Stimulated activated naive B cell treated with anti-CD40 and anti-IgM and Interleukin-4, amounts not matched to agents 10 μg/mL and 1 μg/mL and 100 μg/mL, for 72 hours (primary cell): ENCODE measurements around the gene TRABD2B.

Experiments used
- ATAC-seq, 2 donors: fragments of 150-1000 bp; cut with Tn5 transposase; replicated peaks; 2 replicates each; pipeline ENCODE4 v1.10.0; 2021; ENCODE audit warnings: moderate library complexity in 1 of 2
- DNase-seq: peaks from one replicate; pipeline ENCODE4 v3.0.0; 2021
- H3K27ac Mint-ChIP-seq: one replicate; pipeline ENCODE4 v1.8.0; 2022; ENCODE audit warnings: mild to moderate bottlenecking, mixed read lengths
- H3K27me3 Mint-ChIP-seq, 2 donors: one replicate each; pipeline ENCODE4 v1.8.0; 2022; ENCODE audit warnings: mixed read lengths in 2 of 2
- H3K36me3 Mint-ChIP-seq, 2 donors: one replicate each; pipeline ENCODE4 v1.8.0; 2022; ENCODE audit warnings: mixed read lengths in 2 of 2, mild to moderate bottlenecking in 1 of 2
- H3K4me1 Mint-ChIP-seq, 2 donors: one replicate each; pipeline ENCODE4 v1.8.0; 2022; ENCODE audit warnings: mixed read lengths in 2 of 2, mild to moderate bottlenecking in 1 of 2
- H3K4me3 Mint-ChIP-seq, 2 donors: one replicate each; pipeline ENCODE4 v1.8.0; 2022; ENCODE audit warnings: mild to moderate bottlenecking in 2 of 2, mixed read lengths in 2 of 2, moderate library complexity in 1 of 2
- H3K9me3 Mint-ChIP-seq, 2 donors: one replicate each; pipeline ENCODE4 v1.8.0; 2022; ENCODE audit warnings: mixed read lengths in 2 of 2, mild to moderate bottlenecking in 1 of 2

Gene TRABD2B

GRCh38 chr1:47901001-47901575 is 96.1 kb downstream of the TRABD2B start:
- Mint-ChIP-seq H3K27ac (no peak overlapping the region), H3K9me3 (peaks cover 0 to 1% of the 10 kb centered on the region in 2 donors), H3K4me3 (no peak overlapping the region), H3K27me3 (peaks cover 0 to under 1% of the 10 kb centered on the region in 2 donors), H3K36me3 (no peaks in the 10 kb centered on the region), H3K4me1 (no peaks in the 10 kb centered on the region)
- DNase-seq, result no peak
- no peak for ATAC-seq

DNA sequence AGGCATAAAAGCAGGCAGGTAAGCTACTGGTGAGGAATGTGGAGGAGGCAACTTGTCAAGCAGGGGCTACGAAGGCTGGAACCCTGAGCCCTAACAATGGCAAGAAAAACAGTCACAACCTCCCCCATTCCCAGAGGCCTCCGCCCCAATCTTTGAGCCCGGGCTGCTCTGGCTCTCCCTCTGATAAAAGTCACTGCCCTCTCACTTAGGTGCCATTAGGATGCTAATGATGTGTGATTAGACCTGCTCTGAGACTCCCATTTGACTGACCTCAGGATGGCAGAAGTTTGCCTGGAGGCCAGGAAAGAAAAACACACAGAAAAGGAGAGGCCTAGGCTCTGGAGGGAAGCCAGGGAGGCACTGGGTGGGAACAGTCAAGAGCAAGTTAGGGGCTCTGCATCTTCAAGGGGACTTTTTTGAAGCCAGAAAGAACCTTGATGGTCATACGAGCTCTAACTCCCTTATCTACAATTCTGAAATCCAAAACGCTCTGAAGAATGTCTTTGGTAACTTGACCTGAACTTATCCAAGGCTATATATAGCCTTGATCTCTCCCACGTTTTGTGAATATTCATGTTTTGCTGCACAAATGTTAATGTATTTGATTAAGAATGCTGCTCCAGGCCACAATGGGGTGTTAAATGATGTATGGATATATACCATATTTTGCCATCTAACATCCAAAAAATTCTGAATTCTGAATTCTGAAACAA is 98.9 kb downstream of the TRABD2B start:
- Mint-ChIP-seq H3K4me1 (no peaks in the 10 kb centered on the region), H3K27ac (no peak overlapping the region), H3K9me3 (peaks cover 0 to 1% of the 10 kb centered on the region in 2 donors), H3K4me3 (no peak overlapping the region), H3K36me3 (no peaks in the 10 kb centered on the region), H3K27me3 (peaks cover 0 to 7% of the 10 kb centered on the region in 2 donors)
- ATAC-seq (no peak), DNase-seq (no peak)

DNA sequence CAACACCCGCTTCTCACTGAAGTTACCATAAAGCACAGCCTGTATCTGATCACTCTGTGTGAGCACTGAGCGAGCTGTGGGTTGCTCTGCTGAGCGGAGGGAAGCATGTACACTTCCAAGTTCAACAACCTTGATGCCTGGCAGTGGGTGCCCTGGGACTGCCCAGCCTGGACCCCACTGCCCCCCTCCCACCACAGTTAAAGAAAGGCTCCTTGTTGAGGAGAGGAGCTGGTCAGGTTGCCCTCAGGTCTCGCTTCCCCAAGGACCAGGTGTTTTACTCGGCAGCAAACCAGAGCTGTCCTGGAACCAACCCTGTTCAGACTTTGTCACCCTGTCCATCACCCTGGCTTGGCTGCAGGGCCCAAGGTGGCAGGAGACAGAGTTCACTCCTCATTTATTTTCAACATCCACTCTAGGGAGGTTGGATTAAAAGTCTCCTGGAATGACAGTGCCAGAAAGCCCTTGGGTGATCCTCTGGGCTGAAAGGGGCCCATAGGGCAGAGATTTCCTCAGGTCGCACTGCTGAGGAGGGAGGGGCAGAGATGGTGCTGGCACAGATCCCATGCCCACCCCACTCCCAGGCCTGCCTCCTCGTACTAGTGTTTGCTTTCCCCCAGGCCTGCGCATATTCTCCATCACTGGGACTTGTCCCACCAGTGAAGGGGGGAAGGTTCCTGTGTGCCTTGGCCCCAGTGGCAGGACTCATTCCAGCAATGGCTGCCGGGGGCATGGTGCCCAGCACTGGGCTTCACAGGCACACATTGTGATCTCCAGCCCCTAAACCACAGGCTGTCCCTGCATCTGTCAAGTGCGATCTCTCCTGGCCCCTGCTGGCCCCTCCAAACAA is 101.7 kb downstream of the TRABD2B start:
- DNase-seq (no peak), ATAC-seq (no peak)
- Mint-ChIP-seq H3K9me3 (no peaks in the 10 kb centered on the region), H3K27ac (no peak overlapping the region), H3K4me1 (no peaks in the 10 kb centered on the region), H3K4me3 (no peak overlapping the region), H3K36me3 (no peaks in the 10 kb centered on the region), H3K27me3 (peaks cover 0 to 7% of the 10 kb centered on the region in 2 donors)

GRCh38 chr1:47894410-47895278 is 102.5 kb downstream of the TRABD2B start:
- H3K4me1 Mint-ChIP-seq, result no peaks in the 10 kb centered on the region
- no peaks in the 10 kb centered on the region for H3K9me3 Mint-ChIP-seq
- H3K4me3 Mint-ChIP-seq, result no peak overlapping the region
- no peaks in the 10 kb centered on the region for H3K36me3 Mint-ChIP-seq
- peaks cover 0 to 7% of the 10 kb centered on the region in 2 donors for H3K27me3 Mint-ChIP-seq
- ATAC-seq (no peak), DNase-seq (no peak)
- no peak overlapping the region for H3K27ac Mint-ChIP-seq

DNA sequence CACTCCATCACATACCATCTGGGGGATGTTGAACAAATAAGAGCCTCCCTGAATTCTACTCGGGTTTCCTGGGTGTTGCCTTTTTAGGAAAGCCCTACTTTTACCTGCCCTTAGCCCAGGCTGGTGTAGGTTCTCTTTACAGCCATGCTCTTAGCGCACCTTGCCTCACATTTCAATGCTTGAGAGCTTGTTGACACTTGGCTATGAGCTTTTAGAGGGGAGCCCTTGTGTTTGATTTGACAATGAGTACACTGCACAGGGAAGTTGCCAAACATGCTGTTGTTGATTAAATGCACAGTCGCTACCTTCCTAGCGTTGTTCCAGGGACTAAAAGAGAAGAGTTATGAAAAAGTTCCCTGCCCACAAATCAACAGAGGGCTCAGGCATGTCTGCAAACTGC is 103.8 kb downstream of the TRABD2B start:
- no peak for DNase-seq
- Mint-ChIP-seq H3K4me3 (no peak overlapping the region), H3K27me3 (peaks cover 0 to 13% of the 10 kb centered on the region in 2 donors), H3K27ac (no peak overlapping the region), H3K36me3 (no peaks in the 10 kb centered on the region), H3K9me3 (no peaks in the 10 kb centered on the region), H3K4me1 (no peaks in the 10 kb centered on the region)
- no peak for ATAC-seq

DNA sequence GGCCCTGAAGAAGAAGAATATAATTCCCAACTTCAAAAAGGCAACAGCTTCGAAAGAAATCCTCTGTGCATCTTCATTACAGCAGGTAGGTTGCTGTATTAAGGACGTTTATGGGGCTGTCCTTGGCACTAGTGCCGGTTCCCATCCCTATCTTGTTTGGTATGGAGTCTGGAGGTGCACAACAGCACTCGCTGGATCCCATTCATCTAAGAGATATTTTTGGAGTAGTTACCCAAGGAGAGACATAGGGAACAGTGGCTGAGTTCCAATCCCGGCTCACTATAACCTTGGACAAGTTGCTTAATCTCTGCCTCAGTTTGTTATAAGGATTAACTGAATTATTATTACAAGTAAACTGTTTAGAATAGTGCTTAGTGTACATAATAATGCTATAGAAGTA is 106.4 kb downstream of the TRABD2B start:
- Mint-ChIP-seq H3K36me3 (no peaks in the 10 kb centered on the region), H3K4me1 (no peaks in the 10 kb centered on the region), H3K9me3 (no peaks in the 10 kb centered on the region), H3K4me3 (no peak overlapping the region), H3K27me3 (peaks cover 11 to 14% of the 10 kb centered on the region in 2 donors), H3K27ac (no peak overlapping the region)
- DNase-seq (no peak), ATAC-seq (no peak)

DNA sequence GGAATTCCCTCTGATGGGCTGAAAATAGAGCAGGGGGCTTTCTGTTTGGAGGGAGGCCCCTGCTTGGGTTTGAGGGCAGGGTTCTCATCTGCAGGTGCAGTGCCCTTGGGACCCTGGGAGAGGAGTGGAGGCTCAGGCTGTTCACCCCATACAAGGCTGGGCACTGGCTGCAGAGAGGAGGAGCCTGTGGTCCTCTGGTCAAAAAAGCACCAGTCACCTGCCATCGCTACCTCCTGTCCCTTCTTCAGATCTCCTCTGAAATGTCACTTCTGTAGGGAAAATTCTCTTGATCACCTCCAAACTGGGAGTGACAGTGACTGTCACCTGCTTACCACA is 108.9 kb downstream of the TRABD2B start:
- H3K4me3 Mint-ChIP-seq, result no peak overlapping the region
- H3K36me3 Mint-ChIP-seq, result no peaks in the 10 kb centered on the region
- no peak overlapping the region for H3K27ac Mint-ChIP-seq
- H3K4me1 Mint-ChIP-seq, result no peaks in the 10 kb centered on the region
- no peaks in the 10 kb centered on the region for H3K9me3 Mint-ChIP-seq
- no peak for DNase-seq
- ATAC-seq, result no peak
- H3K27me3 Mint-ChIP-seq, result peaks cover 11% of the 10 kb centered on the region in 2 donors

DNA sequence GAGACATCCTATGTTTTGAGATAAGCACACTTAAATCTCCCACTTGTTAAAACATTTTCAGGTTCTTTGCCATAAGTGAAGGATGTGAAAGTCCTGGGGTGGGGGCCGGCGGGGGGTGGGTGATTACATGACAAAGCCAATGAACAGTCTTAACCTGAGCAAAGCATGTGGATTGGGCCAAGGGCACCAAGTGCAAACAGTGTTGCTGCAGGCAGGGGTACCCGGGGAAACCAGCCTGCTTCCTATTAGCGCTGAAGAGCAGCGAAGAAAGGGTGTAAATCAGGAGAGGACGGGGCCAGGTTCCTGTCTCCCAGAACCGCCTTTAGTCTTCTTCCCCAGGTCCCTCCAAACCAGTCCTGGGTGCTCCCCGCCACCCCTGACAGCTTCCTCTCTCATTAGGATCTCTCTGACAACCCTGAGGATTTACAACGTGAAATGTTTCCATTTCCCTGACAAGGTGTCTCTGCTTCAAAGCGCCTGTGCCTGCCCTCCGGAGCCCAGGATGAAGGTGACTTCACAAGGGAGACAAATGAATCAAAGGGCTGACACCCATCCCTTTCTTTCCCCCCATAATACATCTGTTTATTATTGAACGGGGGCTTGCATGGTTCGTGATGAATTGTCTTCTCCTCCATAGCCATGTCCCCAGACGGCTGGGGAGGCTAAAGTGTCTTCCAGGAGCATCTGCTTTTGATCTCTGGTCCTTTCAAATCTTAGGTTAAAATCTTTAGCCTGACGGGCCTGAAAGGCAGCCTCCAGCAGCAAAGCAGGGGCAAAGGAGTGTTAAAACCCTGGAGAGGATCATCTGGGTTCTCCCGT is 109.5 kb downstream of the TRABD2B start:
- no peaks in the 10 kb centered on the region for H3K4me1 Mint-ChIP-seq
- H3K9me3 Mint-ChIP-seq, result no peaks in the 10 kb centered on the region
- ATAC-seq (no peak), DNase-seq (no peak)
- H3K27me3 Mint-ChIP-seq, result peaks cover 11% of the 10 kb centered on the region in 2 donors
- H3K4me3 Mint-ChIP-seq, result no peak overlapping the region
- no peaks in the 10 kb centered on the region for H3K36me3 Mint-ChIP-seq
- no peak overlapping the region for H3K27ac Mint-ChIP-seq

GRCh38 chr1:47887060-47887459 is 110.1 kb downstream of the TRABD2B start:
- Mint-ChIP-seq H3K4me3 (no peak overlapping the region), H3K27me3 (peaks cover 11% of the 10 kb centered on the region in 2 donors), H3K36me3 (no peaks in the 10 kb centered on the region), H3K9me3 (no peaks in the 10 kb centered on the region), H3K4me1 (no peaks in the 10 kb centered on the region), H3K27ac (no peak overlapping the region)
- ATAC-seq (no peak), DNase-seq (no peak)

GRCh38 chr1:47886141-47886540 is 111.0 kb downstream of the TRABD2B start:
- peaks cover 11% of the 10 kb centered on the region in 2 donors for H3K27me3 Mint-ChIP-seq
- H3K4me3 Mint-ChIP-seq, result no peak overlapping the region
- DNase-seq (no peak), ATAC-seq (no peak)
- H3K4me1 Mint-ChIP-seq, result no peaks in the 10 kb centered on the region
- no peak overlapping the region for H3K27ac Mint-ChIP-seq
- H3K9me3 Mint-ChIP-seq, result no peaks in the 10 kb centered on the region
- H3K36me3 Mint-ChIP-seq, result no peaks in the 10 kb centered on the region

DNA sequence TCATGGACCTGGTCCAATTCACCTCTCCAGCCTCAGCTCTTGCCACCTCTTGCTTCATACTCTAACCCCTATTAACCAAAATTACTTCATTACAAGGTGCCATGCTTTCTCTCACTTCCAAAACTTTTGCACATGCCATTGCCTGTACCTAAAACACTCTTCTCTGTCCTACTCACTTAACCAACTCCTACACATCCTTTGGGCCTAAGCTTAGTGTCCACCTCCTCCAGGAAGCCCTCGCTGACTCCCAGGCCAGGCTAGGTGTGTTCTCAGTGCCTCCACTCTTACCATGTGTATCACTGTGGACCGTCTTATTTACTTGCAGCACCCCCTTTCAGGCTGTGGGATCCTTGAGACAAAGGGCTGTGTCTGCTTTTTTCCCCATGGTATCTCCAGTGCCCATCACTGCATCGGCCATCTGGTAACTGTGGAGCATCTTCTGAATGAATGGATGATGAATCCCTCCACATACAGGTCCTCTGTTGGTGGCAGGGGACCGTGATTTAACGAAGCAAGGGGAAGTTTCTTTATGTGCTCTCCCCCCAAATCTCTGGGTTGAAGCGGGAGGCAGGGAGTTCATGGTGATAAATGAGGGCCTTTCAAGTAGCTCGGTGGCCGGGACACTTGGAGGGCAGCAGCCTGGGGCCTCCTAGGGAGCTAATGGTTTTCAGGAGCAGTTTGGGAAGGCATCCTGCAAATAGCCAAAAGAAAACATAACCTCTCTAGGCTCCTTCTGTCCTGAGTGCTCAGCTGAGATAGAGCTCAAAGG is 111.9 kb downstream of the TRABD2B start:
- Mint-ChIP-seq H3K4me1 (no peaks in the 10 kb centered on the region), H3K4me3 (no peak overlapping the region), H3K27ac (no peak overlapping the region), H3K36me3 (no peaks in the 10 kb centered on the region), H3K27me3 (peaks cover 11% of the 10 kb centered on the region in 2 donors), H3K9me3 (no peaks in the 10 kb centered on the region)
- ATAC-seq, result no peak
- no peak for DNase-seq

DNA sequence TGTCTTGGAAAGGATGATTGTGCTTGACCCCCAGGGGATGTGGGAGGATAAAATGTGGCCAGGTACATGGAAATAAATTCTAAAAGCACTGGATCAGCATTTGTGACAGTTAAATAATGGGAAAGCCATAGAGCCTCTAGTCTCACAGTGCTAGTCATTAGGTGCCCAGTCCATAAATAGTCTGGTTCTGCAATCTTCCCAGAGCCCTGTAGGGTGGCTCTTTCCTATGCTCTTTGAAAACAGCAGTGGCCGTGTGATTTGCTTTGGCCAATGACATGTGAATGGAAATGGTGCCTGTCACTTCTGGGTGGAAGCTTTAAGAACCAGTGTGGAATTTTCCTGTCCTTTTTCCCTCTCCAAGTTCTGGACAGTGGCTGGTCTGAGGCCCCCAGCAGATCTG is 113.2 kb downstream of the TRABD2B start:
- H3K9me3 Mint-ChIP-seq, result no peaks in the 10 kb centered on the region

More for the DNA sequence above, 113.2 kb downstream of the TRABD2B start:
- no peak overlapping the region for H3K27ac Mint-ChIP-seq
- no peak overlapping the region for H3K4me3 Mint-ChIP-seq
- ATAC-seq (no peak), DNase-seq (no peak)
- H3K27me3 Mint-ChIP-seq, result peaks cover 10 to 11% of the 10 kb centered on the region in 2 donors
- H3K36me3 Mint-ChIP-seq, result no peaks in the 10 kb centered on the region
- H3K4me1 Mint-ChIP-seq, result no peaks in the 10 kb centered on the region
